Measurements from ENCODE around the gene B3GNT5. TPM values are rescaled to one million over a fixed set of nuclear protein-coding genes. Genes with fewer than 3 reads are reported as not detected.
A peak's percentile ranks its signal among the peaks of the same experiment; 100 is the strongest.

Gene B3GNT5
- total and polyA plus RNA-seq, 2 donors (not counting 3 experiments of a cell fraction or from before 2014, with no cell fraction given) = 4.1 to 25.6 TPM

- TF ChIP-seq MYC (IDR thresholded peaks at IDR 0.05; ENCODE audit: low read depth, low read length) (no peak), JUN (IDR thresholded peaks at IDR 0.05; ENCODE audit: borderline replicate concordance, insufficient read depth, insufficient read length, low read depth) (no peak), GATA2 (IDR thresholded peaks at IDR 0.05; ENCODE audit: insufficient read depth, insufficient read length, low read depth, low read length) (no peak), FOS (IDR thresholded peaks at IDR 0.05; ENCODE audit: borderline replicate concordance, insufficient read depth, low read length) (no peak), EZH2 (IDR thresholded peaks at IDR 0.05; ENCODE audit: borderline replicate concordance, low read depth, low read length, severe bottlenecking) (no peak), POLR2A (IDR thresholded peaks at IDR 0.05; ENCODE audit: low read depth, low read length) (no peak), POLR2AphosphoS5 (IDR thresholded peaks at IDR 0.05; ENCODE audit: insufficient read depth, low read depth, low read length) (no peak), MAX (IDR thresholded peaks at IDR 0.05; ENCODE audit: insufficient read depth, insufficient read length) (no peak)
Observed at GRCh38 chr3:183208260-183208659, 44.8 kb upstream of the B3GNT5 start.

GRCh38 chr3:183208800-183209199 lies 44.3 kb upstream of the B3GNT5 start:
- no peak for FAIRE-seq
- POLR2A ChIA-PET = no interaction called here
- CTCF ChIA-PET = interaction anchor here (0.9 to 1.4 kb wide), 3 partner anchors 10 to 18 kb away, joined by 3 to 4 read pairs (median 3); no protein-coding TSS in a partner anchor

More at GRCh38 chr3:183208260-183208659, 44.8 kb upstream of the B3GNT5 start:
- intact Hi-C loops (cut with micrococcal nuclease) (no loop called here), dilution Hi-C loops (cut with MboI; ENCODE audit: extremely low pct_ligation_motif_present, low sequenced_read_pairs) (no loop called here)
- no peak overlapping the region for H3K9ac ChIP-seq (replicated peaks; ENCODE audit: extremely low read depth, insufficient read depth, low read length)
- no peaks in the 10 kb centered on the region for H3K9me1 ChIP-seq (replicated peaks; ENCODE audit: control insufficient read depth, extremely low read depth, insufficient read depth, low read length)
- no peak overlapping the region for H3K27ac ChIP-seq (ENCODE audit: insufficient read depth, low read depth, low read length)
- H3K9me3 ChIP-seq (replicated peaks; ENCODE audit: control insufficient read depth, insufficient read depth, low read length) = no peaks in the 10 kb centered on the region
- H3K27me3 ChIP-seq (ENCODE audit: control insufficient read depth in 2 of 2, insufficient read depth in 2 of 2, low read length in 2 of 2) = peaks cover 0 to 2% of the 10 kb centered on the region in 2 experiments
- POLR2A ChIA-PET = interaction anchor here (0.6 kb wide), 1 partner anchor 49 kb away, joined by 6 read pairs; no protein-coding TSS in a partner anchor
- DNase-seq (ENCODE audit: low read depth, low spot score) (no peak), FAIRE-seq (peak; percentile 42)
- H3K36me3 ChIP-seq (ENCODE audit: control insufficient read depth in 2 of 2, extremely low read depth in 1 of 2, insufficient read depth in 2 of 2, low read length in 2 of 2) = no peaks in the 10 kb centered on the region
- no peaks in the 10 kb centered on the region for H3K79me2 ChIP-seq (ENCODE audit: control insufficient read depth, insufficient read depth, low read length)
- H4K20me1 ChIP-seq (replicated peaks; ENCODE audit: control insufficient read depth, extremely low read depth, insufficient read depth, low read length) = no peaks in the 10 kb centered on the region
- BruUV-seq (replicated peaks) = no TSS peak
- no peak overlapping the region for H3K4me2 ChIP-seq (ENCODE audit: insufficient read depth, low read length)
- H3K4me3 ChIP-seq (replicated peaks in 1 of 3; ENCODE audit: insufficient read depth in 1 of 3, low read depth in 1 of 3, low read length in 3 of 3) = no peak overlapping the region
- no peak overlapping the region for H2AFZ ChIP-seq (ENCODE audit: low read depth, low read length)
- H3K4me1 ChIP-seq (ENCODE audit: control insufficient read depth, extremely low read depth, insufficient read depth, low read length) = no peaks in the 10 kb centered on the region
- CTCF ChIA-PET = interaction anchor here (0.9 to 1.6 kb wide), 5 partner anchors 9 to 24 kb away, joined by 3 to 5 read pairs (median 4); no protein-coding TSS in a partner anchor

More at GRCh38 chr3:183208800-183209199, 44.3 kb upstream of the B3GNT5 start:
- Histone ChIP-seq H3K4me3 (replicated peaks in 1 of 3; ENCODE audit: insufficient read depth in 1 of 3, low read depth in 1 of 3, low read length in 3 of 3) (no peak overlapping the region), H3K9ac (replicated peaks; ENCODE audit: extremely low read depth, insufficient read depth, low read length) (no peak overlapping the region), H4K20me1 (replicated peaks; ENCODE audit: control insufficient read depth, extremely low read depth, insufficient read depth, low read length) (no peaks in the 10 kb centered on the region), H3K4me1 (ENCODE audit: control insufficient read depth, extremely low read depth, insufficient read depth, low read length) (no peaks in the 10 kb centered on the region), H3K27me3 (ENCODE audit: control insufficient read depth in 2 of 2, insufficient read depth in 2 of 2, low read length in 2 of 2) (peaks cover 0 to 6% of the 10 kb centered on the region in 2 experiments), H3K4me2 (ENCODE audit: insufficient read depth, low read length) (no peak overlapping the region), H3K36me3 (ENCODE audit: control insufficient read depth in 2 of 2, extremely low read depth in 1 of 2, insufficient read depth in 2 of 2, low read length in 2 of 2) (no peaks in the 10 kb centered on the region), H3K79me2 (ENCODE audit: control insufficient read depth, insufficient read depth, low read length) (no peaks in the 10 kb centered on the region), H3K9me1 (replicated peaks; ENCODE audit: control insufficient read depth, extremely low read depth, insufficient read depth, low read length) (no peaks in the 10 kb centered on the region), H2AFZ (ENCODE audit: low read depth, low read length) (no peak overlapping the region), H3K9me3 (replicated peaks; ENCODE audit: control insufficient read depth, insufficient read depth, low read length) (no peaks in the 10 kb centered on the region), H3K27ac (ENCODE audit: insufficient read depth, low read depth, low read length) (no peak overlapping the region)
- BruUV-seq (replicated peaks) = no TSS peak
- dilution Hi-C loops (cut with MboI; ENCODE audit: extremely low pct_ligation_motif_present, low sequenced_read_pairs) = no loop called here
- no peak for DNase-seq (ENCODE audit: low read depth, low spot score)
- intact Hi-C loops (cut with micrococcal nuclease) = no loop called here
- TF ChIP-seq GATA2 (IDR thresholded peaks at IDR 0.05; ENCODE audit: insufficient read depth, insufficient read length, low read depth, low read length) (no peak), POLR2AphosphoS5 (IDR thresholded peaks at IDR 0.05; ENCODE audit: insufficient read depth, low read depth, low read length) (no peak), CTCF (IDR thresholded peaks at IDR 0.05; ENCODE audit: extremely low read depth in 1 of 2, insufficient read depth in 1 of 2, low read depth in 1 of 2, low read length in 2 of 2) (no peak), FOS (IDR thresholded peaks at IDR 0.05; ENCODE audit: borderline replicate concordance, insufficient read depth, low read length) (no peak), JUN (IDR thresholded peaks at IDR 0.05; ENCODE audit: borderline replicate concordance, insufficient read depth, insufficient read length, low read depth) (no peak), MAX (IDR thresholded peaks at IDR 0.05; ENCODE audit: insufficient read depth, insufficient read length) (no peak), EZH2 (IDR thresholded peaks at IDR 0.05; ENCODE audit: borderline replicate concordance, low read depth, low read length, severe bottlenecking) (no peak), MYC (IDR thresholded peaks at IDR 0.05; ENCODE audit: low read depth, low read length) (no peak), POLR2A (IDR thresholded peaks at IDR 0.05; ENCODE audit: low read depth, low read length) (no peak)
